Measurements from ENCODE around the gene PYCARD.

GRCh38 chr16:31182391-31182790 is 20.2 kb downstream of the PYCARD start:
- TF ChIP-seq EP300 (IDR thresholded peaks at IDR 0.05) (no peak), CTCF (IDR thresholded peaks at IDR 0.05) (no peak)
